GM10847 (cell line): ENCODE results near the gene TFF1.

Source experiments
- POLR2A ChIP-seq: IDR thresholded peaks from 2 replicates; pipeline ENCODE4 v1.6.1; 2011; ENCODE audit not compliant: insufficient read length; ENCODE audit errors: extremely low read depth

The TFF1 gene

GRCh38 chr21:42376338-42376982 is 10.1 kb upstream of the TFF1 start:
- TF ChIP-seq POLR2A = no peak

GRCh38 chr21:42375966-42376337 is 9.6 kb upstream of the TFF1 start:
- TF ChIP-seq POLR2A = no peak

GRCh38 chr21:42375506-42375905 is 9.2 kb upstream of the TFF1 start:
- no peak for TF ChIP-seq POLR2A

- no peak for TF ChIP-seq POLR2A
Measured at GRCh38 chr21:42374864-42375499, 8.6 kb upstream of the TFF1 start.

GRCh38 chr21:42374457-42374856 is 8.1 kb upstream of the TFF1 start:
- TF ChIP-seq POLR2A = no peak

- TF ChIP-seq POLR2A = no peak
Measured at GRCh38 chr21:42373908-42374455, 7.6 kb upstream of the TFF1 start.

GRCh38 chr21:42373196-42373907 is 7.0 kb upstream of the TFF1 start:
- no peak for TF ChIP-seq POLR2A

- no peak for TF ChIP-seq POLR2A
Measured at GRCh38 chr21:42370894-42371654, 4.7 kb upstream of the TFF1 start.

GRCh38 chr21:42369821-42370220 is 3.5 kb upstream of the TFF1 start:
- TF ChIP-seq POLR2A = no peak

GRCh38 chr21:42367367-42368165 is 1.2 kb upstream of the TFF1 start:
- TF ChIP-seq POLR2A = no peak

- TF ChIP-seq POLR2A = no peak
Measured at GRCh38 chr21:42365770-42366169, 565 bp downstream of the TFF1 start.

GRCh38 chr21:42364304-42364865 is 1.9 kb downstream of the TFF1 start:
- no peak for TF ChIP-seq POLR2A

GRCh38 chr21:42363312-42363711 is 3.0 kb downstream of the TFF1 start:
- no peak for TF ChIP-seq POLR2A

- TF ChIP-seq POLR2A = no peak
Measured at GRCh38 chr21:42362700-42363099, 3.6 kb downstream of the TFF1 start.
